SK-N-SH (cell line): Measurements from ENCODE around the gene TMEM179.

Experiments
- CTCF ChIP-seq: fragments of 200-600 bp; sonication (generic); IDR thresholded peaks from 2 replicates; pipeline ENCODE4 v1.6.1; 2017; ENCODE audit warnings: antibody characterized with exemption, mild to moderate bottlenecking, moderate library complexity
- EP300 ChIP-seq, 2 experiments: IDR thresholded peaks; 2 replicates each; pipeline versions ENCODE4 v1.4.0 to v1.6.1; 2012; ENCODE audit warnings: borderline replicate concordance in 1 of 2, low read depth in 1 of 2, low read length in 1 of 2
- FOXJ3 ChIP-seq: sonication (generic); formaldehyde crosslinking; IDR thresholded peaks from 2 replicates; pipeline ENCODE4 v1.5.1; 2020; ENCODE audit warnings: mild to moderate bottlenecking, missing genetic modification reagents
- GATA2 ChIP-seq: sonication (generic); formaldehyde crosslinking; IDR thresholded peaks from 2 replicates; pipeline ENCODE4 v1.5.0; 2020; ENCODE audit warnings: mild to moderate bottlenecking, missing genetic modification reagents
- NRF1 ChIP-seq: IDR thresholded peaks from 2 replicates; pipeline ENCODE4 v1.6.1; 2012; ENCODE audit warnings: low read depth, mild to moderate bottlenecking, low read length
- POLR2AphosphoS5 ChIP-seq: IDR thresholded peaks from 2 replicates; pipeline ENCODE4 v1.6.1; 2012; ENCODE audit warnings: low read depth, low read length
- RAD21 ChIP-seq: IDR thresholded peaks from 2 replicates; pipeline ENCODE4 v1.6.1; 2012; ENCODE audit warnings: mild to moderate bottlenecking, low read length
- SIN3A ChIP-seq: IDR thresholded peaks from 2 replicates; pipeline ENCODE4 v1.6.1; 2012; ENCODE audit warnings: low read depth, mild to moderate bottlenecking, low read length, moderate library complexity, borderline replicate concordance
- TCF12 ChIP-seq: IDR thresholded peaks from 2 replicates; pipeline ENCODE4 v1.4.0; 2012
- TF ChIP-seq, protein P1 (sequence below): IDR thresholded peaks from 2 replicates; pipeline ENCODE4 v1.6.1; 2012; ENCODE audit warnings: mild to moderate bottlenecking, low read depth, low read length, moderate library complexity

DNA sequence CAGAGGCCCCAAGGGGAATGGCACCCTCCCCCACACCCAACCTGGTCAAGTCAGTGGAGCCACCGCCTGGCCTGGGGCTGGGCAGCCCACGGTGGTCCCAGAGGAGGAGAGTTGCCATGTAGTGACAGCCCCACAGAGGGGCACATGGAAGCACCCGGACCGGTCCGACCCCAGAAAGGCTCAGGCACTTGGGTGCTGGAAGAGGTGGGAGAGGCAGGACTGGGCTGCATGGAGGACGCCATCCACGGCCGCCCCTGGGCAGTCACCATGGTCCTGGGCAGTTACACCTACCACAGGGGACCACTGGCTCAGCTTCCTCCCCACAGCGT lies 37.9 kb upstream of the TMEM179 start:
- TF ChIP-seq POLR2AphosphoS5 (no peak), GATA2 (CRISPR knock-in tag) (no peak), EP300 (IDR thresholded peaks at IDR 0.05; ENCODE audit: borderline replicate concordance in 1 of 2, low read depth in 1 of 2, low read length in 1 of 2) (no peak), RAD21 (no peak), FOXJ3 (no peak), NRF1 (no peak), CTCF (no peak), TCF12 (no peak), SIN3A (no peak)
- TF ChIP-seq, protein P1, sequence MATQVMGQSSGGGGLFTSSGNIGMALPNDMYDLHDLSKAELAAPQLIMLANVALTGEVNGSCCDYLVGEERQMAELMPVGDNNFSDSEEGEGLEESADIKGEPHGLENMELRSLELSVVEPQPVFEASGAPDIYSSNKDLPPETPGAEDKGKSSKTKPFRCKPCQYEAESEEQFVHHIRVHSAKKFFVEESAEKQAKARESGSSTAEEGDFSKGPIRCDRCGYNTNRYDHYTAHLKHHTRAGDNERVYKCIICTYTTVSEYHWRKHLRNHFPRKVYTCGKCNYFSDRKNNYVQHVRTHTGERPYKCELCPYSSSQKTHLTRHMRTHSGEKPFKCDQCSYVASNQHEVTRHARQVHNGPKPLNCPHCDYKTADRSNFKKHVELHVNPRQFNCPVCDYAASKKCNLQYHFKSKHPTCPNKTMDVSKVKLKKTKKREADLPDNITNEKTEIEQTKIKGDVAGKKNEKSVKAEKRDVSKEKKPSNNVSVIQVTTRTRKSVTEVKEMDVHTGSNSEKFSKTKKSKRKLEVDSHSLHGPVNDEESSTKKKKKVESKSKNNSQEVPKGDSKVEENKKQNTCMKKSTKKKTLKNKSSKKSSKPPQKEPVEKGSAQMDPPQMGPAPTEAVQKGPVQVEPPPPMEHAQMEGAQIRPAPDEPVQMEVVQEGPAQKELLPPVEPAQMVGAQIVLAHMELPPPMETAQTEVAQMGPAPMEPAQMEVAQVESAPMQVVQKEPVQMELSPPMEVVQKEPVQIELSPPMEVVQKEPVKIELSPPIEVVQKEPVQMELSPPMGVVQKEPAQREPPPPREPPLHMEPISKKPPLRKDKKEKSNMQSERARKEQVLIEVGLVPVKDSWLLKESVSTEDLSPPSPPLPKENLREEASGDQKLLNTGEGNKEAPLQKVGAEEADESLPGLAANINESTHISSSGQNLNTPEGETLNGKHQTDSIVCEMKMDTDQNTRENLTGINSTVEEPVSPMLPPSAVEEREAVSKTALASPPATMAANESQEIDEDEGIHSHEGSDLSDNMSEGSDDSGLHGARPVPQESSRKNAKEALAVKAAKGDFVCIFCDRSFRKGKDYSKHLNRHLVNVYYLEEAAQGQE, result no peak
